Keratinocyte (primary cell): Measurements from ENCODE around the gene RDH5. TPM values are rescaled to one million over a fixed set of nuclear protein-coding genes. Genes with fewer than 3 reads are reported as not detected.
A peak's percentile ranks its signal among the peaks of the same experiment; 100 is the strongest.

Source experiments
- DNase-seq: peaks from one replicate; pipeline ENCODE4 v3.0.0-alpha.2; 2011; ENCODE audit warnings: low read depth, missing footprints, low spot score
- FAIRE-seq: peaks from 2 replicates; lab custom pipeline; 2011; peaks lifted over from hg19 to GRCh38; lab: Jason Lieb, UNC
- H2AFZ ChIP-seq: 2 replicates; pipeline ENCODE4 v1.6.0; 2012; ENCODE audit warnings: low read length, control low read depth, inconsistent platforms; ENCODE audit not compliant: control insufficient read depth
- H3K27ac ChIP-seq: 2 replicates; pipeline ENCODE4 v1.5.1; 2011; ENCODE audit warnings: low read length; ENCODE audit not compliant: control insufficient read depth, insufficient read depth
- H3K27me3 ChIP-seq: 3 replicates; pipeline ENCODE4 v1.6.0; 2011; ENCODE audit warnings: low read length; ENCODE audit not compliant: control insufficient read depth, insufficient read depth; ENCODE audit errors: extremely low read depth
- H3K36me3 ChIP-seq, 2 experiments: 2 replicates in 1 of 2; 3 replicates in 1 of 2; pipeline ENCODE4 v1.5.1; 2011; ENCODE audit warnings: low read length in 2 of 2, mild to moderate bottlenecking in 1 of 2; ENCODE audit not compliant: control insufficient read depth in 2 of 2, insufficient read depth in 2 of 2; ENCODE audit errors: extremely low read depth in 1 of 2
- H3K4me1 ChIP-seq: 3 replicates; pipeline ENCODE4 v1.5.1; 2011; ENCODE audit warnings: low read length; ENCODE audit not compliant: control insufficient read depth, insufficient read depth; ENCODE audit errors: extremely low read depth
- H3K4me2 ChIP-seq: 3 replicates; pipeline ENCODE4 v1.6.0; 2011; ENCODE audit warnings: low read depth, low read length; ENCODE audit not compliant: control insufficient read depth, insufficient read depth; ENCODE audit errors: extremely low read depth
- H3K4me3 ChIP-seq, 3 experiments: fragments of 200-600 bp in 1 of 3; sonication (generic) in 1 of 3; 2 replicates in 2 of 3; 3 replicates in 1 of 3; pipeline ENCODE4 v1.5.1; 2011 to 2016; ENCODE audit warnings: low read length in 3 of 3, mild to moderate bottlenecking in 3 of 3, control low read depth in 2 of 3, inconsistent platforms in 1 of 3, low read depth in 1 of 3, mixed read lengths in 1 of 3, mixed run types in 1 of 3, moderate library complexity in 1 of 3; ENCODE audit not compliant: control insufficient read depth in 2 of 3, insufficient read depth in 2 of 3; ENCODE audit errors: extremely low read depth in 1 of 3
- H3K79me2 ChIP-seq: 2 replicates; pipeline ENCODE4 v1.6.0; 2012; ENCODE audit warnings: low read length; ENCODE audit not compliant: control insufficient read depth, insufficient read depth
- H3K9ac ChIP-seq: 3 replicates; pipeline ENCODE4 v1.6.0; 2011; ENCODE audit warnings: low read length; ENCODE audit not compliant: control insufficient read depth, insufficient read depth; ENCODE audit errors: extremely low read depth
- H3K9me1 ChIP-seq: 3 replicates; pipeline ENCODE4 v1.6.0; 2011; ENCODE audit warnings: low read length; ENCODE audit not compliant: control insufficient read depth, insufficient read depth; ENCODE audit errors: extremely low read depth
- H3K9me3 ChIP-seq: 2 replicates; pipeline ENCODE4 v1.5.1; 2012; ENCODE audit warnings: low read depth, low read length; ENCODE audit not compliant: control insufficient read depth
- H4K20me1 ChIP-seq: 3 replicates; pipeline ENCODE4 v1.6.0; 2011; ENCODE audit warnings: low read length; ENCODE audit not compliant: control insufficient read depth, insufficient read depth; ENCODE audit errors: extremely low read depth
- EZH2 ChIP-seq: IDR thresholded peaks from one replicate; pipeline ENCODE4 v1.6.1; 2012; ENCODE audit warnings: inconsistent platforms, mild to moderate bottlenecking, low read length, moderate library complexity
- dilution Hi-C: fragments of 300-500 bp; cut with MboI; formaldehyde crosslinking; loops from one replicate; pipeline ENCODE4 v1.7.0; 2020; ENCODE audit warnings: low sequenced_read_pairs; ENCODE audit not compliant: extremely low pct_ligation_motif_present
- polyA plus RNA-seq, 5 experiments: library from polyadenylated mRNA; depleted of rRNA in 3 of 5; stranded (reverse) in 3 of 5; stranded (forward) in 1 of 5; unstranded in 1 of 5; fragments of >200 nt; gene quantifications; 1 replicate in 1 of 5; 2 replicates in 3 of 5; 3 replicates in 1 of 5; pipeline versions ENCODE4 v1.2.1 to v1.2.3, GENCODE V29; 2011 to 2012; ENCODE audit warnings: missing spikeins in 2 of 5, low read depth in 1 of 5, low replicate concordance in 1 of 5
- TF ChIP-seq, protein P1 (sequence below), 3 experiments: IDR thresholded peaks in 1 of 3; conservative IDR thresholded peaks in 1 of 3; optimal IDR thresholded peaks in 1 of 3; 2 replicates in 2 of 3; 3 replicates in 1 of 3; pipeline versions ENCODE3 to v1.5.1; 2011; ENCODE audit warnings: low read length in 3 of 3, mild to moderate bottlenecking in 3 of 3, moderate library complexity in 2 of 3, control low read depth in 1 of 3, inconsistent platforms in 1 of 3; ENCODE audit not compliant: insufficient read depth in 2 of 3; ENCODE audit errors: extremely low read depth in 1 of 3

The RDH5 gene
- polyA plus RNA-seq, 1 donor (not counting 4 experiments of a cell fraction or from before 2014, with no cell fraction given), result 1.2 TPM

DNA sequence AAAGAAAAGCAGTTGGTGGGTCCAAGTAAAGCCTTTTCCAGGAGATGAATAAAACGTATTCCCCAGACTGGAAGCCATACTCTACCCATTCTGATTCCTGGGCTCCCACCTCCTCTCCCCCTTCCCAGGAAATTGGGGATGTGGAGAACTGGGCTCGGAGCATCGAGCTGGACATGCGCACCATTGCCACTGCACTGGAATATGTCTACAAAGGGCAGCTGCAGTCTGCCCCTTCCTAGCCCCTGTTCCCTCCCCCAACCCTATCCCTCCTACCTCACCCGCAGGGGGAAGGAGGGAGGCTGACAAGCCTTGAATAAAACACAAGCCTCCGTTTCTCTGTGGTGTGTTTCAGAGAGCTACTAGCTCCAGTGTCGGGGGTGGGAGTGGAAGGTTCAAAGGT, 822 bp upstream of the RDH5 start:
- Histone ChIP-seq H3K9ac (no peak overlapping the region), H3K4me2 (no peak overlapping the region), H3K79me2 (no peaks in the 10 kb centered on the region), H3K4me1 (peaks cover 35% of the 10 kb centered on the region), H3K36me3 (peaks cover 5 to 9% of the 10 kb centered on the region in 2 experiments), H3K4me3 (no peak overlapping the region), H3K27ac (no peak overlapping the region), H3K27me3 (no peaks in the 10 kb centered on the region), H3K9me1 (no peaks in the 10 kb centered on the region), H3K9me3 (no peaks in the 10 kb centered on the region), H4K20me1 (no peaks in the 10 kb centered on the region), H2AFZ (no peak overlapping the region)
- FAIRE-seq (no peak), DNase-seq (no peak)
- dilution Hi-C loops, result no loop called here
- TF ChIP-seq, protein P1, sequence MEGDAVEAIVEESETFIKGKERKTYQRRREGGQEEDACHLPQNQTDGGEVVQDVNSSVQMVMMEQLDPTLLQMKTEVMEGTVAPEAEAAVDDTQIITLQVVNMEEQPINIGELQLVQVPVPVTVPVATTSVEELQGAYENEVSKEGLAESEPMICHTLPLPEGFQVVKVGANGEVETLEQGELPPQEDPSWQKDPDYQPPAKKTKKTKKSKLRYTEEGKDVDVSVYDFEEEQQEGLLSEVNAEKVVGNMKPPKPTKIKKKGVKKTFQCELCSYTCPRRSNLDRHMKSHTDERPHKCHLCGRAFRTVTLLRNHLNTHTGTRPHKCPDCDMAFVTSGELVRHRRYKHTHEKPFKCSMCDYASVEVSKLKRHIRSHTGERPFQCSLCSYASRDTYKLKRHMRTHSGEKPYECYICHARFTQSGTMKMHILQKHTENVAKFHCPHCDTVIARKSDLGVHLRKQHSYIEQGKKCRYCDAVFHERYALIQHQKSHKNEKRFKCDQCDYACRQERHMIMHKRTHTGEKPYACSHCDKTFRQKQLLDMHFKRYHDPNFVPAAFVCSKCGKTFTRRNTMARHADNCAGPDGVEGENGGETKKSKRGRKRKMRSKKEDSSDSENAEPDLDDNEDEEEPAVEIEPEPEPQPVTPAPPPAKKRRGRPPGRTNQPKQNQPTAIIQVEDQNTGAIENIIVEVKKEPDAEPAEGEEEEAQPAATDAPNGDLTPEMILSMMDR (optimal IDR thresholded peaks at IDR 0.05 in 1 of 3, IDR thresholded peaks at IDR 0.05 in 1 of 3, conservative IDR thresholded peaks at IDR 0.05 in 1 of 3; ENCODE audit: extremely low read depth in 1 of 3, insufficient read depth in 2 of 3, low read length in 3 of 3), result no peak
- TF ChIP-seq EZH2, result no peak

- Histone ChIP-seq H3K9me3 (no peaks in the 10 kb centered on the region), H4K20me1 (no peaks in the 10 kb centered on the region), H3K9me1 (no peaks in the 10 kb centered on the region), H3K27ac (no peak overlapping the region), H2AFZ (no peak overlapping the region), H3K4me3 (no peak overlapping the region), H3K4me1 (peaks cover 35% of the 10 kb centered on the region), H3K79me2 (peaks cover 3% of the 10 kb centered on the region), H3K36me3 (peaks cover 14 to 22% of the 10 kb centered on the region in 2 experiments), H3K4me2 (no peak overlapping the region), H3K27me3 (no peaks in the 10 kb centered on the region), H3K9ac (no peak overlapping the region)
- dilution Hi-C loops, result loop anchor here (5.0 kb wide), 1 partner anchor 34 kb away; no protein-coding TSS in a partner anchor
- DNase-seq (peak; percentile 77), FAIRE-seq (no peak)
- TF ChIP-seq, protein P1 (optimal IDR thresholded peaks at IDR 0.05 in 1 of 3, IDR thresholded peaks at IDR 0.05 in 1 of 3, conservative IDR thresholded peaks at IDR 0.05 in 1 of 3; ENCODE audit: extremely low read depth in 1 of 3, insufficient read depth in 2 of 3, low read length in 3 of 3), result peak; percentile 42 to 86 (median 68)
- TF ChIP-seq EZH2, result no peak
Measured at GRCh38 chr12:55720894-55721444, 776 bp downstream of the RDH5 start.
